HG03571 (cell line): Measurements from ENCODE around the gene OR5K1.

ENCODE experiments used
- ATAC-seq: cut with Tn5 transposase; IDR thresholded peaks from one replicate; pipeline ENCODE4 v1.9.1; 2021; ENCODE audit not compliant: unreplicated experiment

Gene OR5K1

DNA sequence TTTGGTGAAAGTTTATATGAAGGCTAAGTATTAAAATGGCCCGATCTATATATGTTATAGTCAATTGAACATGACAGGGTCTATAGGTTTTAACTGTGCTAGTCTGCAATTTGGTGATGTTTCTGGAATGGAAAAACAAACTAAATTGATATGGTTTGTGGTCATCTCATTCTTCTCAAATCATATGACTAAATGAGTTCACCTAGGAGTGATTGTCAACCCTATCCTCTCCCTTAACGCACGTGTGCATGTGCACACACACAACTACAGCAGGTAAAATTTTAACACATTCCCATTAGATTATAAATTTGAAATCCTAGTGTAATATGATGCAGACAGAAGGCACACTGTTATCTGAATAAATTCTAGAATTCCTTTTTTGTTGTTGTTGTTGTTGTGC, 50.7 kb downstream of the OR5K1 start:
- no peak for ATAC-seq

- ATAC-seq, result no peak
Measured at GRCh38 chr3:98514948-98515347, 51.9 kb downstream of the OR5K1 start.

DNA sequence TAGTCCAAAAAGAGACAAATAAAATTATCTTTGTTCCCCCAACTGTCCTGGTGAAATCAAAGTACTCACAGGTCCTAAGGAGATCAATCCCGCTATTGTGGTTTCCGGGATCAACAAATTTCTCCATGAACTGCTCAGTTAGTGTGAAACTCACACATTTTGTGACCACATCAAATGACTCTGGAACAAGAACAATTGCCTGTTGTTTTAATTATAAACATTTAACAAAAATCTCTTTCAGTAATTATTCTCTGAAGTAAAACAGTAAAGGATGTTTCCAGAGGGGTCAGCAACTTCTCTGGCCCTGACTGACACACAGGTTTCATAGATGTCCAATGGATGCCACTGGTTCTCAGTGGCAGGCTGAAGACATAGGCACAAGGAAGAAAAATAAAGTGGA, 55.8 kb downstream of the OR5K1 start:
- ATAC-seq, result no peak

GRCh38 chr3:98519351-98519750, 56.4 kb downstream of the OR5K1 start:
- ATAC-seq, result no peak

- peak; percentile 38 for ATAC-seq
Measured at GRCh38 chr3:98521897-98522543, 59.0 kb downstream of the OR5K1 start.
